ENCODE results near the gene C7orf25. TPM values are rescaled to one million over a fixed set of nuclear protein-coding genes. Genes with fewer than 3 reads are reported as not detected.

C7orf25 gene
- 1.9 TPM for polyA plus RNA-seq (ENCODE audit: insufficient read length)

GRCh38 chr7:42911454-42912447 is at the start of gene C7orf25:
TSS of gene C7orf25 (minus strand) at chr7:42912070. CDS start at chr7:42910900, 1,170 bp downstream.
- DNase-seq (ENCODE audit: low read depth), result peak; percentile 69

GRCh38 chr7:42961170-42961569 is 49.3 kb upstream of the C7orf25 start:
- no peak for DNase-seq (ENCODE audit: low read depth)

GRCh38 chr7:42960762-42961161 is 48.9 kb upstream of the C7orf25 start:
- no peak for DNase-seq (ENCODE audit: low read depth)

- no peak for DNase-seq (ENCODE audit: low read depth)
These were observed 47.7 kb upstream of the C7orf25 start for GRCh38 chr7:42959549-42959948.

- no peak for DNase-seq (ENCODE audit: low read depth)
These were observed 44.2 kb upstream of the C7orf25 start for GRCh38 chr7:42956062-42956461.

GRCh38 chr7:42953994-42954393 is 42.1 kb upstream of the C7orf25 start:
- DNase-seq (ENCODE audit: low read depth), result no peak

GRCh38 chr7:42952328-42952727 is 40.5 kb upstream of the C7orf25 start:
- DNase-seq (ENCODE audit: low read depth), result no peak

GRCh38 chr7:42950417-42950816 is 38.5 kb upstream of the C7orf25 start:
- no peak for DNase-seq (ENCODE audit: low read depth)

GRCh38 chr7:42947521-42947920 is 35.7 kb upstream of the C7orf25 start:
- no peak for DNase-seq (ENCODE audit: low read depth)

- no peak for DNase-seq (ENCODE audit: low read depth)
These were observed 34.7 kb upstream of the C7orf25 start for GRCh38 chr7:42946627-42946950.

GRCh38 chr7:42945821-42946626 is 34.2 kb upstream of the C7orf25 start:
- DNase-seq (ENCODE audit: low read depth), result no peak

GRCh38 chr7:42940985-42941847 is 29.3 kb upstream of the C7orf25 start:
- peak; percentile 26 for DNase-seq (ENCODE audit: low read depth)

GRCh38 chr7:42939457-42940240 is 27.8 kb upstream of the C7orf25 start:
- no peak for DNase-seq (ENCODE audit: low read depth)

- DNase-seq (ENCODE audit: low read depth), result no peak
These were observed 24.0 kb upstream of the C7orf25 start for GRCh38 chr7:42935861-42936260.

- no peak for DNase-seq (ENCODE audit: low read depth)
These were observed 22.4 kb upstream of the C7orf25 start for GRCh38 chr7:42934291-42934690.

GRCh38 chr7:42932811-42933591 is 21.1 kb upstream of the C7orf25 start:
- DNase-seq (ENCODE audit: low read depth), result no peak

GRCh38 chr7:42931834-42932651 is 20.2 kb upstream of the C7orf25 start, which contains the start of the genes MRPL32 and PSMA2:
TSS of gene MRPL32 (plus strand) at chr7:42932376. CDS start at chr7:42932387, 11 bp downstream.
TSS of gene PSMA2 (minus strand) at chr7:42932174. CDS start at chr7:42932158, 16 bp downstream.
- peak; percentile 97 for DNase-seq (ENCODE audit: low read depth)

GRCh38 chr7:42931447-42931833 is 19.6 kb upstream of the C7orf25 start:
- no peak for DNase-seq (ENCODE audit: low read depth)

GRCh38 chr7:42930889-42931288 is 19.0 kb upstream of the C7orf25 start:
- DNase-seq (ENCODE audit: low read depth), result no peak
